ENCODE measurements around the gene SFT2D1.

- TF ChIP-seq CTCF (IDR thresholded peaks at IDR 0.05) (no peak), POLR2A (IDR thresholded peaks at IDR 0.05) (no peak)
These were observed 36.7 kb downstream of the SFT2D1 start for GRCh38 chr6:166305562-166306117.

All from testis (tissue), 2 donors.